SKM-1 treated with dmso at 0.1 percent for 144 hours (cell line): ENCODE results near the gene RGS11.
"Not testable (repeated sequence)": the region's sequence is repeated elsewhere in the genome, so short reads cannot be mapped to it uniquely, and the experiment has no call there.

Source experiments
- DNase-seq: peaks from one replicate; lab custom pipeline; 2025; ENCODE audit not compliant: unreplicated experiment; lab: John Stamatoyannopoulos, UW

The RGS11 gene

DNA sequence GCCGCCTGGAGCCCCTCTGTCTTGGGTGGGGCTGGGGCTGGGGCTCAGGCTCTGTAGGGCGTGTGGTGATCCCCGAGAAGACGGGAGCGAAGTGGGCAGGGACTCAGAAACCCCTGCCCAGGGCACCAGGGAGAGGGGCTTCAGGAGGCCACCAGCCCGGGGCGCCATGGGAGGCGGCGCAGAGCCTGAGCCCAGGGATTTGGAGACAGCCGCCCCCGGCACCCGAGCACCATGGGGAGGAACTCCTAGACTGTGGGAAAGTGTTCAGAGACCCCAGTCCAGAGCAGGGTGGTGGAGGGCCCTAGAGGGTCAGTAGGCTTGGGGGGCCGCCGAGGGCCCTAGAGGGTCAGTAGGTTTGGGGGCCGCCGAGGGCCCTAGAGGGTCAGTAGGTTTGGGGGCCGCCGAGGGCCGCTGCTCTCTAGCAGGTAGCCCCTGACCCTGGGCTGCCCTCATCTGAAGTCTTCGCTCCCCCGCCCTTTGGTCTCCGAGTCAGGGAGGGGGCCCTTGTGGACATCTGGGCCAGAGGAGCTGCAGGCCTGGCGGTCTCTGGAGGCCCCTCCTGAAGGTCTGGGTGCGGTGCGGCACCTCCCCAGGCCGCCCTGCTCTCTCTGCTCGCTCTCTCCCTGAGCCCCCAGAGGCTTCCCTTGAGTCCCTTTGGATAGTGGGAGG is 5.4 kb upstream of the RGS11 start:
- no peak for DNase-seq

GRCh38 chr16:280552-280951 is 4.8 kb upstream of the RGS11 start, which contains the start of gene ARHGDIG:
TSS of gene ARHGDIG (plus strand) at chr16:280591. CDS start at chr16:280681, 90 bp downstream.
- no peak for DNase-seq

DNA sequence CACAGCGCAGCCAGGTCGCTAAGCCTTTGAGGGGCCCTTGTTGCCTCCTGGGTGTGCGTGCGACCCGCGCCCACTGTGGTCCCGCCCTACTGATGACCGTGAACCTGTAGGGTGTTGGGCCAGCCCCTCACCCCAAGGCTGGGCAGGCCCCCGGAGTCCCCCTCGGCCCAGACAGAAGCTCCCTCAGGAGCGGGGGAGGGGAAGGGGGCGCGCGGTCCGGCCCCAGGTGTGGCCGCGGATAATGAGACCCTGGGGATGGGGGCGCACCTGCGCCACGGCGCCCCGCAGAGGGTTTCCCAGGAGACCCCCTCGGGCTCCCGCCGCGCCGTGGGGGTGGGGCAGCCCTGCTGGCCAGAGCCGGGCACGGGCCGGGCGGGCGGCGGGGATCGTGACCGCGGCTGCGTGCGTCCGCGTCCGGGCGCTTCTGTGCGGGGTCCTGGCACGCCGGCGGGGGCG is 4.3 kb upstream of the RGS11 start:
- no peak for DNase-seq

GRCh38 chr16:279531-279930 is 3.8 kb upstream of the RGS11 start:
- DNase-seq = no peak

- DNase-seq = no peak
These were observed 3.2 kb upstream of the RGS11 start for GRCh38 chr16:278863-279366.

GRCh38 chr16:276426-277077 is 808 bp upstream of the RGS11 start:
- DNase-seq = no peak

DNA sequence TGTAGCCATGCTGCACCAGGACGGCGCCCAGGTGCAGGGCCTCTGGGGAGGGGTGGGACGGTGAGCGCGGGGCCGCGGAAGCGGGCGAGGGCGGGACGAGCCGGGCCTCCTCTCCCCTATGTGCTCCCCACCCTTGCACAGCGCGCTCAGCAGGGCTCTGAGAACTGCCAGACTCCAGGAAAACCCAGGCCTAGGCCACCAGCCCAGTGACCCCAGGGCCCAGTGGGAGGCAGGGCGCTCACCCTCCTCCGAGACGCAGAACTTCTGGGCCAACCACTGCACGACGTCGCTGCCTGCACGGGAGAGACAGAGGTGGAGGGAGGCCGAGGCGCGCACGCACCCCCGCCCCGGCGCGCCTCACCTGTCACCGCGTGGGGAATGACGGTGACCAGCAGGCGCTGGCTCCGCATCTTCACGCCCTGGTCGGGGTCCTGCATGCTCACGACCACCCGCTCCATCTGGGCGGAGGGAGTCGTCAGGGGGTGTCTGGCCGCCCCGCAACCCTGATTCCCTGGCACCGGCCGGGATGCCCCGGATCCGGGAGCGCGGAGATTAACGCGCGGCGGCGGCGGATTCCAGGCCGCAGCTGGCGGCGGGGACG is 603 bp downstream of the RGS11 start:
- DNase-seq = no peak

- no peak for DNase-seq
These were observed 2.0 kb downstream of the RGS11 start for GRCh38 chr16:273547-274421.

DNA sequence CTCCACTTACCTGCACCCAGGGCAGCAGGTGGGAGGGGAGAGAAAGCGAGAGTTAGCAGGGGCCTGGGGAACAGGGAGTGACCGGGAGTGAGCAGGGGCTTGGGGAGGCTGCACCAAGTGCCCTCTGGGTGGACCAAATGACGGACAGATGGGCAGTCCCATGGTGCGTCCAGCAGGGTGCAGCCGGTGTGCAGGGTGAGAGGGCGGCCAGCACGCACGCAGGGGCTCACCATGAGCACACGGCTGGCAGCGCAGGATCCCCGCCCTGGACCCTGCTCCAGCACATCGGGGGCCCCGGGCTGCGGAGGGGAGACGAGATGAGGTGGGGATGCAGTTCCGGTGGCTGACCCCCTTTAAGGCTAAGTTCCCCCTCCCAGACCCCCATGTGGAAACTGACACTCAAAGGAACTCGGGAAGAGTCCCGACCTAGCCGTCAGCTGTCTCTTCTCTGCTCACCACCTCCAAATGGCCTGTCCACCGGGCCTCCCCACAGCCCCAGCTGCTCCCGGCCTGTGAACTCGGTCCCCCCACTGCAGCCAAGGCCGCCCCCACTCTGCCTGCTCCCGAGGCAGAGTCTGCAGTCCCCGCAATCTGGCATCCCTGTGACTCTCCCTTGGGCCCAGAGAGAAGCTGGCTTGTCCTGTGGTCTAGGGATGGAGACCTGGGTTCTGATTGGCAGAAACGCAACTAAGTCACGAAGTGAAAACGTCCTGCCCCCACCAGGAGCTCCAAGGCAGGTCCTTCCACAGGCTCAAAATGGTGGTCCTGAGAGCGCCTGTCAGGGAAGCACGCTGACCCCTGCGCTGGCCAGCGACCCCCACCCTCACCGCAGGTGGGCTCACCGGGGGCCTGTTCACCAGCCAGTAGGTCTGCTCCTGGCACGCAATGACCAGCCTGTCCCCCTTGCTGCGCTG is 2.9 kb downstream of the RGS11 start:
- no peak for DNase-seq

- no peak for DNase-seq
These were observed 5.1 kb downstream of the RGS11 start for GRCh38 chr16:270381-271255.

- no peak for DNase-seq
These were observed 6.5 kb downstream of the RGS11 start for GRCh38 chr16:269061-269796.

DNA sequence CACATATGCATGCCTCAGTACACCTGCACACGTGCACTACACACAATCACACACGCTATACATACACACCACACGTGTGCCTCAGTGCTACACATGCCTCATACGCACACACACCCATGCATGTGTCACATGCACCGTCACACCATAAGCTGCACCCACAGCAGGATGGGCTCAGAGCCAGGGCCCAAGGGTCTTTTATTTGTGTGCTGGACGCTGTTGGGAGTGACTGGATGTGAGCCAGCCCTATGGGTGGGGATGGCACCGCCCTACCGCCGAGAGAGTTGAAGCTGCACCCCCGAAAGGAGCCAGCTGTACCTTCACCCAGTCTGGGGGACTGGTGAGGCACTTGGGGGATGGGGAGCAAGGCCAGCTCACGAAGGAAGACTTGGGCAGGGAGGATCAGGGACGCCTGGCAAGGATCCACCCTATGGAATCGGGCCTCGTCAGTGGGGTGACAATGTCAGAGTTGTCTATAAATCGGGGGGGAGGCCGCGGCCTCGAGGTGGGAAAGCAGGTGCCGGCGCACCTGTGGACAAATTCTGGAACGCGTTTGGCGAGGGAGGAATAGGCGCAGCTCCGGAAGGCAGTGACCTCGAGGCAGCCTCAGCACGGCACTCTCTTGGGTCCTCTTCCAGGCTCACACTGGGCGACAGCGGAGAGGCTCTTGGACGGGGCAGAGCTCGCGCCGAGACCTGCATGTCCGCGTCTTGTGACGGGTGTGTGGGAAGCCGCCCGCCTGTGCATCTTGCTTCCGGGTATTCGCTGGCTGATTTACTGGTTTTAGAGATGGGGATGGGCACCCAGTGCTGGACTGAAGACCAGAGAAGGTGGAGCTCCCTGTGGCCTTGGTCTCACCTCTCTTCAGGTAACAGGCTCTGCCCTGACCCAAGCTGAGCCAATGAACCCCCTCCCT is 7.3 kb downstream of the RGS11 start:
- DNase-seq = no peak

DNA sequence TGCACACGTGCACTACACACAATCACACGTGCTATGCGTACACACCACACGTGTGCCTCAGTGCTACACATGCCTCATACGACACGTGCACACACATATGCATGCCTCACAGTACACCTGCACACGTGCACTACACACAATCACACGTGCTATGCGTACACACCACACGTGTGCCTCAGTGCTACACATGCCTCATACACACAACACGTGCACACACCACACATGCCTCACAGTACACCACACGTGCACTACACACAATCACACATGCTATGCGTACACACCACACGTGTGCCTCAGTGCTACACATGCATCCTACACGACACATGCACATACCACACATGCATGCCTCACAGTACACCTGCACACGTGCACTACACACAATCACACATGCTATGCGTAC is 8.2 kb downstream of the RGS11 start:
- not testable (repeated sequence) for DNase-seq

GRCh38 chr16:266258-267164 is 9.2 kb downstream of the RGS11 start:
- DNase-seq = no peak

GRCh38 chr16:265711-266110 is 10.0 kb downstream of the RGS11 start:
- no peak for DNase-seq

DNA sequence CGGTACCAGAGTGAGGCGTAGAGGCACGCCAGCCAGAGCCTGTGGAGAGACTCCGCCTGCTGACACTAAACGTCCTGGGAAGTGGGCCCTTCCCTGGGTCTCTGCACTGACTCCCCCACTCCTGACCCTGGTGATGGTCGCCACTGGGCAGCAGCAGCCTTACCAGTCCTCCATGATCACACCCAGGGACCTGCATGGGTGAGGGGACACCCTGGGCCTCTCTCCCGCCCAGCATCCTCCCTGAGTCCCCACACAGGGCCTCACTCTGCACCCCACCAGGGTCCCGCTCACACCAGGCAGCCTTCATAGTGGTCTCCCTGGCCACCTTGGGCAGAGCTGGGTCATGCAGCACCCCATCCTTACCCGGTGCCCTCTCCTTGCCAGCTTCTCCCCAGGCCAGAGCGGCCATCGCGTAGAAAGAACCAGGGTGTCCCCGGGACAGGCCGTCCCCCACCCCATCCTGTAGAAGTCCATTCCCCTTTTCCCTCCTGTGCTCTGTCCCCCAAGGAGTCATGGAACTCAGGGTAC is 10.7 kb downstream of the RGS11 start:
- DNase-seq = no peak
